ENCODE measurements around the gene SLC66A2.

SLC66A2 gene

DNA sequence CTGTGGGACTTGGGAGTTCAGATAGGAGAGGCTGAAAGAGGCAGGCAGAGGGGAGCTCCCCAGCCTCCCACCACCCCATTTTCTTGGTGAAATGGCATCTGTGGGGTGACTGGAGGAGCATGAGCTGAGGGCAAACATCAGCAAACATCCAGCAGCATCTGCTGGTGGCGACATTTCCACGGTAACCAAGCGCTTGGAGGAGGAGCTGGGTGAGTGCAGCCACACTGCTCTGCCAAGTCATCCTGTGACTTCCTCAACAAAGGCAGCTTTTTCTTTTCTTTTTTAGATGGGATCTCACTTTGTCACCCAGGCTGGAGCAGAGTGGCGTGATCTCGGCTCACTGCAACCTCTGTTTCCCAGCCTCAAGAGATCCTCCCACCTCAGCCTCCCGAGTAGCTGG, 31.3 kb upstream of the SLC66A2 start:
- TF ChIP-seq, protein P1, sequence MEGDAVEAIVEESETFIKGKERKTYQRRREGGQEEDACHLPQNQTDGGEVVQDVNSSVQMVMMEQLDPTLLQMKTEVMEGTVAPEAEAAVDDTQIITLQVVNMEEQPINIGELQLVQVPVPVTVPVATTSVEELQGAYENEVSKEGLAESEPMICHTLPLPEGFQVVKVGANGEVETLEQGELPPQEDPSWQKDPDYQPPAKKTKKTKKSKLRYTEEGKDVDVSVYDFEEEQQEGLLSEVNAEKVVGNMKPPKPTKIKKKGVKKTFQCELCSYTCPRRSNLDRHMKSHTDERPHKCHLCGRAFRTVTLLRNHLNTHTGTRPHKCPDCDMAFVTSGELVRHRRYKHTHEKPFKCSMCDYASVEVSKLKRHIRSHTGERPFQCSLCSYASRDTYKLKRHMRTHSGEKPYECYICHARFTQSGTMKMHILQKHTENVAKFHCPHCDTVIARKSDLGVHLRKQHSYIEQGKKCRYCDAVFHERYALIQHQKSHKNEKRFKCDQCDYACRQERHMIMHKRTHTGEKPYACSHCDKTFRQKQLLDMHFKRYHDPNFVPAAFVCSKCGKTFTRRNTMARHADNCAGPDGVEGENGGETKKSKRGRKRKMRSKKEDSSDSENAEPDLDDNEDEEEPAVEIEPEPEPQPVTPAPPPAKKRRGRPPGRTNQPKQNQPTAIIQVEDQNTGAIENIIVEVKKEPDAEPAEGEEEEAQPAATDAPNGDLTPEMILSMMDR (IDR thresholded peaks at IDR 0.05; ENCODE audit: insufficient read depth, low read length, missing control alignments), result no peak
- no peak for DNase-seq (ENCODE audit: low read depth, low spot score)
- no peak overlapping the region for H3K4me3 ChIP-seq (ENCODE audit: low read depth, low read length)
- CTCF ChIA-PET, result interaction anchor here (0.6 to 1.3 kb wide), 2 partner anchors 9 to 32 kb away, joined by 3 read pairs; no protein-coding TSS in a partner anchor
- POLR2A ChIA-PET, result no interaction called here

DNA sequence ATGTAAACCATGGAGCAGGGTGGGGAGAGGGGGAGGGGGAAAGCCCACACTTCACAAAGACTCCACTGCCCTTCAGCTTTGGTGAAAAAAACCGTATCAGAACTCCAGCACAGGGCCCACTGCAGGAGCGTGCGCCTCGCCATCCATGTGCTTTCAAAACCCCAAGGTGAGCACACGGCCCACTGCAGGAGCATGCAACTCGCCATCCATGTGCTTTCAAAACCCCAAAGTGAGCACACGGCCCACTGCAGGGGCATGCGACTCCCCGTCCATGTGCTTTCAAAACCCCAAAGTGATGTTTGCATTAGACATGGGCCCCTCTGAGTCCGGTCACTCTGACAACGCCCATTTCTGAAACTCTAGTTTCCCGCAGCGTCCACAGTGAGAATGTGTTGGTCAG, 29.1 kb upstream of the SLC66A2 start:
- TF ChIP-seq, protein P1 (IDR thresholded peaks at IDR 0.05; ENCODE audit: insufficient read depth, low read length, missing control alignments), result no peak
- H3K4me3 ChIP-seq (ENCODE audit: low read depth, low read length), result no peak overlapping the region
- ChIA-PET CTCF (no interaction called here), POLR2A (no interaction called here)
- DNase-seq (ENCODE audit: low read depth, low spot score), result no peak

DNA sequence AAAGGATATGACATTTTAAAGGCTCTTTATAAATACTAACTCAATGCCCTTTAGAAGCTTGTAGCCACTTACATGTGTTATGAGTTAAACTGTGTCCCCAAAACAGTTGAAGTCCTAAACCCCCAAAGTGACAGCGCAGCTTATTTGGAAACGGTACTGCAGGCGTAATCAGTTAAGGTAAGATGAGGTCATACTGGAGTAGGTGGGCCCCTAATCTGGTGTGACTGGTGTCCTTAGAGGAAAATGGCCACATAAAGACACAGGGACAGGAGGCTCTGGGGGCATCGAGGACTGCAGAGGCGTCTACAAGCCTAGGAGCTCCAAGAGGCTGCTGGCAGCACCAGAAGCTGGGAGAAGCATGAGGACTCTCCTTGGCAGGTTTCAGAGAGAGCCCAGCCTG, 28.4 kb upstream of the SLC66A2 start:
- no peak overlapping the region for H3K4me3 ChIP-seq (ENCODE audit: low read depth, low read length)
- CTCF ChIA-PET, result no interaction called here
- POLR2A ChIA-PET, result no interaction called here
- TF ChIP-seq, protein P1 (IDR thresholded peaks at IDR 0.05; ENCODE audit: insufficient read depth, low read length, missing control alignments), result no peak
- no peak for DNase-seq (ENCODE audit: low read depth, low spot score)

DNA sequence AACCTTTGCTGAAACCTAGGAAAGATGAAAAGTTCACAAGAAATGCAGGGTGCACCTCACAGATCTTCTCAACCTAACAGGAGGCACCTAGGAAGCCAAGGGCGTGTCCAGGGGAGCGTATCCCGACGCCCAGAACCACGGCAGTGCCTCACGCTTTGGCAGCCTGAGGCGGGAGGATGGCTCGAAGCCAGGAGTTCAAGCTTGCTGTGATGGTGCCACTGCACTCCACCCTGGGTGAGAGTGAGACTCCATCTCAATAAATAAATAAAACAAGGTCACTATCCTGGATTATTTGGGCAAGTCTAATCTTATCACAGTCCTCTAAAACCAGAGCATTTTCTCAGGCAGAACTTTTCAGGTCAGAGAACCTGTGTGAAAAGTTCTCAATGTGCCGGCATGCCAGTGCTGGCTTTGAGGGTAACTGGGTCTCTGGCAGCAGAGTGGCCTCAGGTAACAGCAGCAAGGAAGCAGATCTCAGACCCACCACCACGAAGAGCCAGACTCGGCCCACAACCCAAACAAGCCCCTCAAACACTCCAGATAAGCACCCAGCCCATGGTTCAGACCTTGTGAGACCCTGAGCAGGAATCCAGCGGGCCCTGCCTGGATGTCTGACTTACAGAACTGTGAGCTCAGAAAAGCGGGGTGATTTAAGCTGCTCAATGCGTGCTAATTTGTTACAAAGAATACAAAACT, 24.7 kb upstream of the SLC66A2 start:
- H3K4me3 ChIP-seq (ENCODE audit: low read depth, low read length), result no peak overlapping the region
- no peak for DNase-seq (ENCODE audit: low read depth, low spot score)
- CTCF ChIA-PET, result interaction anchor here (3.0 kb wide), 1 partner anchor 10 kb away, joined by 10 read pairs; no protein-coding TSS in a partner anchor
- TF ChIP-seq, protein P1 (IDR thresholded peaks at IDR 0.05; ENCODE audit: insufficient read depth, low read length, missing control alignments), result no peak
- POLR2A ChIA-PET, result no interaction called here

DNA sequence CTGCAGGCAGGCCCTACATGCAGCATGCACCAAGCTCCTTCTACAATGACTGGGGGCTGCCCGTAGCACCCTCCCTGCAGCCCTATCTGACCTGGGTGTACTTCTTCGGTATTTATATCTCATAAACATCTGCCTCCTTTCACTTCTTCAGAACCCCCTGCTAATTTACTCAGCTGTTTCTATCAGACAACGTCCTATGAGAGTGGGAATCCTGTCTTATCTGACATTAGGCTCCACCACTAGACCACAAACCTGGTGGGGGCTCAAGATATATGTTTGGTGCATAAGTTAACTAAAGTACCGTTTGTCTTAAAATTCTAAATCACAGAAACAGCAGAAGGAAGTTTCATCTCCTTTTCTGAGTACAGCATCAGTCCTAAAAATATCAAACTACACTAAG, 23.6 kb upstream of the SLC66A2 start:
- DNase-seq (ENCODE audit: low read depth, low spot score), result no peak
- ChIA-PET CTCF (interaction anchor here (3.0 kb wide), 1 partner anchor 11 kb away, joined by 10 read pairs; no protein-coding TSS in a partner anchor), POLR2A (no interaction called here)
- no peak overlapping the region for H3K4me3 ChIP-seq (ENCODE audit: low read depth, low read length)
- TF ChIP-seq, protein P1 (IDR thresholded peaks at IDR 0.05; ENCODE audit: insufficient read depth, low read length, missing control alignments), result no peak

DNA sequence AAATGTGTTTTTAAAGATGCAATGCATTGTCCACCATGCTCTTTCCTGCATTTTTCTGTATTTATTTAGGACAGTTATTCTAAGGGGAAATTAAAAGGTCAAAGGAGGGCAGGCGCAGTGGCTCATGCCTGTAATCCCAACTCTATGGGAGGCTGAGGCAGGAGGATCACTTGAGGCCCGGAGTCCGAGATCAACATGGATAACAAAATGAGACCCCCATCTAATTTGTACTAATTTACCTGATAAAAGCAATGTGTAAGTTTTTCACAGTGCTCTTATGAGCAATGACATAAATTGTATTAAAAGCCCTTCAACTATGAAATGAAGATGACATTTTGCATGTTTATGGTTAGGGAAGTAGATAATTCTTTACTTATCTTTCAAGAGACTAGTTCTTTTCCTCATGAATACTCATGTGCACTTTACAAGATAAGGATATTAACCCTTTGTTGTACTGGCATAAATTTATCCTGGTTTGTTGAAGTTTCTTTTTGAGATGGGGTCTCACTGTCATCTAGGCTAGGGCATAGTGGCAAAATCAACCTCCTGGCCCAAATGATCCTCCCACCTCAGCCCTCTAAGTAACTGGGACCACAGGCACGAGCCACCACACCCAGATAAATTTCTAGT, 22.7 kb upstream of the SLC66A2 start:
- no peak for DNase-seq (ENCODE audit: low read depth, low spot score)
- ChIA-PET CTCF (interaction anchor here (1.4 to 3.0 kb wide), 3 partner anchors 9 to 14 kb away, joined by 3 to 10 read pairs (median 7); partner anchors contain the start of gene TXNL4A), POLR2A (no interaction called here)
- H3K4me3 ChIP-seq (ENCODE audit: low read depth, low read length), result no peak overlapping the region
- TF ChIP-seq, protein P1 (IDR thresholded peaks at IDR 0.05; ENCODE audit: insufficient read depth, low read length, missing control alignments), result no peak
